WTC11 (cell line): ENCODE data around the gene NENF. TPM values are rescaled to one million over a fixed set of nuclear protein-coding genes. Genes with fewer than 3 reads are reported as not detected.

Experiments
- ATAC-seq: fragments of 200-7000 bp; cut with Tn5 transposase; 2 replicates; pipeline ENCODE4 v1.10.0; 2021; ENCODE audit warnings: mild to moderate bottlenecking, moderate library complexity
- CTCF ChIA-PET: fragments of 300-600 bp; sonication (Branson Sonifier 250); formaldehyde crosslinking; loops from one replicate; lab custom pipeline; 2021; ENCODE audit warnings: antibody characterized with exemption; lab: Charles Lee
- POLR2A ChIA-PET: fragments of 350-600 bp; sonication (Branson Sonifier 250); formaldehyde crosslinking; loops from one replicate; lab custom pipeline; 2021; ENCODE audit warnings: antibody characterized with exemption; lab: Charles Lee
- DNase-seq: peaks from one replicate; pipeline ENCODE4 v3.0.0; 2021; ENCODE audit warnings: low spot score
- H3K27ac Mint-ChIP-seq: 2 replicates; pipeline ENCODE4 v1.8.0; 2021; ENCODE audit warnings: mixed read lengths
- H3K27me3 Mint-ChIP-seq: 2 replicates; pipeline ENCODE4 v1.8.0; 2021; ENCODE audit warnings: low read depth, mild to moderate bottlenecking, moderate library complexity, mixed read lengths
- H3K36me3 Mint-ChIP-seq: 2 replicates; pipeline ENCODE4 v1.8.0; 2021; ENCODE audit warnings: mixed read lengths
- H3K4me1 Mint-ChIP-seq: 2 replicates; pipeline ENCODE4 v1.8.0; 2022; ENCODE audit warnings: mixed read lengths
- H3K4me3 Mint-ChIP-seq: 2 replicates; pipeline ENCODE4 v1.8.0; 2021; ENCODE audit warnings: mild to moderate bottlenecking, moderate library complexity, mixed read lengths
- H3K9me3 Mint-ChIP-seq: 2 replicates; pipeline ENCODE4 v1.8.0; 2021; ENCODE audit warnings: mixed read lengths
- ATF3 ChIP-seq: sonication (generic); formaldehyde crosslinking; conservative IDR thresholded peaks from 2 replicates; pipeline ENCODE4 v1.8.1; 2022; ENCODE audit warnings: mild to moderate bottlenecking, missing genetic modification reagents
- CREB1 ChIP-seq: sonication (generic); formaldehyde crosslinking; IDR thresholded peaks from 2 replicates; pipeline ENCODE4 v1.8.0; 2023; ENCODE audit warnings: mild to moderate bottlenecking, missing genetic modification reagents
- CTCF ChIP-seq: fragments of 200-600 bp; IDR thresholded peaks from 2 replicates; pipeline ENCODE4 v1.8.0; 2022; ENCODE audit warnings: antibody characterized with exemption
- FOXP1 ChIP-seq: sonication (generic); formaldehyde crosslinking; IDR thresholded peaks from 2 replicates; pipeline ENCODE4 v1.8.0; 2022; ENCODE audit warnings: missing genetic modification reagents, mild to moderate bottlenecking, moderate library complexity, borderline replicate concordance
- IRF1 ChIP-seq: sonication (generic); formaldehyde crosslinking; IDR thresholded peaks from 2 replicates; pipeline ENCODE4 v1.8.0; 2023; ENCODE audit warnings: missing genetic modification reagents
- JAZF1 ChIP-seq: fragments of 250-450 bp; sonication (Bioruptor Pico); IDR thresholded peaks from 2 replicates; pipeline ENCODE4 v1.9.0; 2021; ENCODE audit warnings: moderate library complexity, mild to moderate bottlenecking, inconsistent platforms
- NFE2L1 ChIP-seq: sonication (generic); formaldehyde crosslinking; IDR thresholded peaks from 2 replicates; pipeline ENCODE4 v1.8.1; 2023; ENCODE audit warnings: missing genetic modification reagents
- NR1H2 ChIP-seq: sonication (generic); formaldehyde crosslinking; IDR thresholded peaks from 2 replicates; pipeline ENCODE4 v1.9.0; 2021; ENCODE audit warnings: mild to moderate bottlenecking, moderate library complexity, missing genetic modification reagents
- SP1 ChIP-seq: sonication (generic); formaldehyde crosslinking; conservative IDR thresholded peaks from 2 replicates; pipeline ENCODE4 v1.8.1; 2022; ENCODE audit warnings: missing genetic modification reagents
- TEAD4 ChIP-seq: sonication (generic); formaldehyde crosslinking; IDR thresholded peaks from 2 replicates; pipeline ENCODE4 v1.8.0; 2022; ENCODE audit warnings: mild to moderate bottlenecking, missing genetic modification reagents
- ZMAT4 ChIP-seq: fragments of 250-450 bp; sonication (Bioruptor Pico); IDR thresholded peaks from 2 replicates; pipeline ENCODE4 v1.9.0; 2021; ENCODE audit warnings: mild to moderate bottlenecking
- ZNF138 ChIP-seq: sonication (generic); formaldehyde crosslinking; conservative IDR thresholded peaks from 2 replicates; pipeline ENCODE4 v1.8.1; 2022; ENCODE audit warnings: mild to moderate bottlenecking, moderate library complexity, missing genetic modification reagents
- ZNF281 ChIP-seq: sonication (generic); formaldehyde crosslinking; IDR thresholded peaks from 2 replicates; pipeline ENCODE4 v1.8.0; 2023; ENCODE audit warnings: mild to moderate bottlenecking, missing genetic modification reagents
- ZNF317 ChIP-seq: sonication (generic); formaldehyde crosslinking; IDR thresholded peaks from 2 replicates; pipeline ENCODE4 v1.8.1; 2023; ENCODE audit warnings: low read depth, mild to moderate bottlenecking, moderate library complexity, missing genetic modification reagents, borderline replicate concordance
- total RNA-seq: library from RNA; stranded (reverse); gene quantifications from 3 replicates; pipeline ENCODE4 v1.2.3, GENCODE V29; 2021
- TF ChIP-seq, protein P1 (sequence below): fragments of 250-450 bp; sonication (Bioruptor Pico); IDR thresholded peaks from 2 replicates; pipeline ENCODE4 v1.9.0; 2021; ENCODE audit warnings: mild to moderate bottlenecking, borderline replicate concordance
- TF ChIP-seq, protein P2 (sequence below): sonication (generic); formaldehyde crosslinking; IDR thresholded peaks from 2 replicates; pipeline ENCODE4 v1.8.0; 2022; ENCODE audit warnings: mild to moderate bottlenecking, missing genetic modification reagents
- TF ChIP-seq, protein P3 (sequence below): sonication (generic); formaldehyde crosslinking; IDR thresholded peaks from 2 replicates; pipeline ENCODE4 v1.8.0; 2022; ENCODE audit warnings: mild to moderate bottlenecking, missing genetic modification reagents

Gene NENF
- total RNA-seq, 1 experiment from 2014 or later, result 27.3 TPM

DNA sequence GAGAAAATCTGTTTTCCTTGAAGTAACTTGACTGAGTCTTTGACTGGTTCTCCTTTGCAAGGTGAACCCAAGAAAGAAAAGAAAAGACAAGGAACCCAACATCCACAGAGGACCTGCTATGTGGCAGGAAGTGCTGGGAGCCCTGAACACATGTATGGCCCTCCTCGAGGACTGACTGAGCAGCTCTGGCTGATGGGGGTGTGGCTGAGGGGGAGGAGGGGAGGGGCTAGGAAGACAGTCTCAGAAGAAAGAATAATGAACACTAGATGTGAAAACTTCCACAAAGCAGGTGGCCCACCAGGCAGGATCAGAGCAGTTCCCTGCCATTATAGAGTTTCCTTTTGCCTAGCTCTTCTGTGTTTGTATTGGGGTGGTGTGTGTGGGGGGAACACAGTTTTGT lies 26.1 kb downstream of the NENF start:
- H3K36me3 Mint-ChIP-seq, result no peaks in the 10 kb centered on the region
- ChIA-PET POLR2A (no interaction called here), CTCF (interaction anchor here (0.7 to 4.8 kb wide), 5 partner anchors 18 to 243 kb away, joined by 3 to 55 read pairs (median 6); no protein-coding TSS in a partner anchor)
- no peak overlapping the region for H3K27ac Mint-ChIP-seq
- no peak for TF ChIP-seq ZNF317 (CRISPR knock-in tag)
- TF ChIP-seq IRF1 (CRISPR knock-in tag), result no peak
- ATAC-seq (no peak), DNase-seq (no peak)
- no peak overlapping the region for H3K4me3 Mint-ChIP-seq
- H3K4me1 Mint-ChIP-seq, result peaks cover 14% of the 10 kb centered on the region
- 0 out of 2 replicates have a peak, but pooled peaks cover 7% of the 10 kb centered on the region for H3K9me3 Mint-ChIP-seq
- H3K27me3 Mint-ChIP-seq, result no peaks in the 10 kb centered on the region

GRCh38 chr1:212459656-212460055 lies 26.9 kb downstream of the NENF start:
- CTCF ChIA-PET, result interaction anchor here (4.8 kb wide), 1 partner anchor 17 kb away, joined by 55 read pairs; no protein-coding TSS in a partner anchor
- H3K4me3 Mint-ChIP-seq, result no peak overlapping the region
- TF ChIP-seq CTCF (no peak), ATF3 (CRISPR knock-in tag) (no peak), NFE2L1 (CRISPR knock-in tag) (no peak), NR1H2 (CRISPR knock-in tag) (no peak), FOXP1 (CRISPR knock-in tag) (no peak), ZNF281 (CRISPR knock-in tag) (no peak), ZNF317 (CRISPR knock-in tag) (no peak), ZMAT4 (CRISPR knock-in tag) (no peak), CREB1 (CRISPR knock-in tag) (no peak), JAZF1 (no peak), SP1 (CRISPR knock-in tag) (no peak), ZNF138 (CRISPR knock-in tag) (no peak), TEAD4 (CRISPR knock-in tag) (no peak)
- TF ChIP-seq, protein P1, sequence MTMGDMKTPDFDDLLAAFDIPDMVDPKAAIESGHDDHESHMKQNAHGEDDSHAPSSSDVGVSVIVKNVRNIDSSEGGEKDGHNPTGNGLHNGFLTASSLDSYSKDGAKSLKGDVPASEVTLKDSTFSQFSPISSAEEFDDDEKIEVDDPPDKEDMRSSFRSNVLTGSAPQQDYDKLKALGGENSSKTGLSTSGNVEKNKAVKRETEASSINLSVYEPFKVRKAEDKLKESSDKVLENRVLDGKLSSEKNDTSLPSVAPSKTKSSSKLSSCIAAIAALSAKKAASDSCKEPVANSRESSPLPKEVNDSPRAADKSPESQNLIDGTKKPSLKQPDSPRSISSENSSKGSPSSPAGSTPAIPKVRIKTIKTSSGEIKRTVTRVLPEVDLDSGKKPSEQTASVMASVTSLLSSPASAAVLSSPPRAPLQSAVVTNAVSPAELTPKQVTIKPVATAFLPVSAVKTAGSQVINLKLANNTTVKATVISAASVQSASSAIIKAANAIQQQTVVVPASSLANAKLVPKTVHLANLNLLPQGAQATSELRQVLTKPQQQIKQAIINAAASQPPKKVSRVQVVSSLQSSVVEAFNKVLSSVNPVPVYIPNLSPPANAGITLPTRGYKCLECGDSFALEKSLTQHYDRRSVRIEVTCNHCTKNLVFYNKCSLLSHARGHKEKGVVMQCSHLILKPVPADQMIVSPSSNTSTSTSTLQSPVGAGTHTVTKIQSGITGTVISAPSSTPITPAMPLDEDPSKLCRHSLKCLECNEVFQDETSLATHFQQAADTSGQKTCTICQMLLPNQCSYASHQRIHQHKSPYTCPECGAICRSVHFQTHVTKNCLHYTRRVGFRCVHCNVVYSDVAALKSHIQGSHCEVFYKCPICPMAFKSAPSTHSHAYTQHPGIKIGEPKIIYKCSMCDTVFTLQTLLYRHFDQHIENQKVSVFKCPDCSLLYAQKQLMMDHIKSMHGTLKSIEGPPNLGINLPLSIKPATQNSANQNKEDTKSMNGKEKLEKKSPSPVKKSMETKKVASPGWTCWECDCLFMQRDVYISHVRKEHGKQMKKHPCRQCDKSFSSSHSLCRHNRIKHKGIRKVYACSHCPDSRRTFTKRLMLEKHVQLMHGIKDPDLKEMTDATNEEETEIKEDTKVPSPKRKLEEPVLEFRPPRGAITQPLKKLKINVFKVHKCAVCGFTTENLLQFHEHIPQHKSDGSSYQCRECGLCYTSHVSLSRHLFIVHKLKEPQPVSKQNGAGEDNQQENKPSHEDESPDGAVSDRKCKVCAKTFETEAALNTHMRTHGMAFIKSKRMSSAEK (CRISPR knock-in tag), result no peak
- TF ChIP-seq, protein P2, sequence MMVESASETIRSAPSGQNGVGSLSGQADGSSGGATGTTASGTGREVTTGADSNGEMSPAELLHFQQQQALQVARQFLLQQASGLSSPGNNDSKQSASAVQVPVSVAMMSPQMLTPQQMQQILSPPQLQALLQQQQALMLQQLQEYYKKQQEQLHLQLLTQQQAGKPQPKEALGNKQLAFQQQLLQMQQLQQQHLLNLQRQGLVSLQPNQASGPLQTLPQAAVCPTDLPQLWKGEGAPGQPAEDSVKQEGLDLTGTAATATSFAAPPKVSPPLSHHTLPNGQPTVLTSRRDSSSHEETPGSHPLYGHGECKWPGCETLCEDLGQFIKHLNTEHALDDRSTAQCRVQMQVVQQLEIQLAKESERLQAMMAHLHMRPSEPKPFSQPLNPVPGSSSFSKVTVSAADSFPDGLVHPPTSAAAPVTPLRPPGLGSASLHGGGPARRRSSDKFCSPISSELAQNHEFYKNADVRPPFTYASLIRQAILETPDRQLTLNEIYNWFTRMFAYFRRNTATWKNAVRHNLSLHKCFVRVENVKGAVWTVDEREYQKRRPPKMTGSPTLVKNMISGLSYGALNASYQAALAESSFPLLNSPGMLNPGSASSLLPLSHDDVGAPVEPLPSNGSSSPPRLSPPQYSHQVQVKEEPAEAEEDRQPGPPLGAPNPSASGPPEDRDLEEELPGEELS (CRISPR knock-in tag), result no peak
- TF ChIP-seq, protein P3, sequence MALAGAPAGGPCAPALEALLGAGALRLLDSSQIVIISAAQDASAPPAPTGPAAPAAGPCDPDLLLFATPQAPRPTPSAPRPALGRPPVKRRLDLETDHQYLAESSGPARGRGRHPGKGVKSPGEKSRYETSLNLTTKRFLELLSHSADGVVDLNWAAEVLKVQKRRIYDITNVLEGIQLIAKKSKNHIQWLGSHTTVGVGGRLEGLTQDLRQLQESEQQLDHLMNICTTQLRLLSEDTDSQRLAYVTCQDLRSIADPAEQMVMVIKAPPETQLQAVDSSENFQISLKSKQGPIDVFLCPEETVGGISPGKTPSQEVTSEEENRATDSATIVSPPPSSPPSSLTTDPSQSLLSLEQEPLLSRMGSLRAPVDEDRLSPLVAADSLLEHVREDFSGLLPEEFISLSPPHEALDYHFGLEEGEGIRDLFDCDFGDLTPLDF, result no peak
- 0 out of 2 replicates have a peak, but pooled peaks cover 7% of the 10 kb centered on the region for H3K9me3 Mint-ChIP-seq
- POLR2A ChIA-PET, result no interaction called here
- ATAC-seq (no peak), DNase-seq (no peak)
- no peaks in the 10 kb centered on the region for H3K36me3 Mint-ChIP-seq
- H3K4me1 Mint-ChIP-seq, result peaks cover 21% of the 10 kb centered on the region
- no peak overlapping the region for H3K27ac Mint-ChIP-seq
- H3K27me3 Mint-ChIP-seq, result no peaks in the 10 kb centered on the region
